ENCODE measurements around the gene PJVK. TPM values are rescaled to one million over a fixed set of nuclear protein-coding genes. Genes with fewer than 3 reads are reported as not detected.

PJVK gene
- total RNA-seq, 4 donors from 2014 or later = 1.7 to 3.1 (median 1.8) TPM; not detected in 1

DNA sequence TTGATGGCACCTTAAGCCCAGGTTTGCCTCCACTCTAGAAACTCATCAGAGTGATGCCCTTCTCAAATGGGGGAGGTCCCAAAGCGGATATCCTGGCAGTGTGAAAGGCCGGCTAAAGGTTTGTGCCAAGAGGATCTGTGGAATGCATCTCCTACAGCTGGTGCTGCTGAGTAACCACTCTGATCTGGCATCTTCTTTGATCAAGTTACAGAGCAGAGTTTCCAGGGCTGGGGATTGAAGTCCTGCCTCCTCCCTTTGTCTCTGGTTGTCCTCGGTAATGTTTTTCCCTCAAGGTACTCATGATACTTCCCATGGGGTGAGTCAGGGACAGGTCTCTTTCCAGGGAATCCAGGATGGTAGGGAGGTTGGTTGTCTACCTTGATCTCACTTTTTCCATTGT, 24.8 kb upstream of the PJVK start:
- Histone ChIP-seq H3K9me3 (no peaks in the 10 kb centered on the region), H3K27ac (no peak overlapping the region), H3K4me3 (no peak overlapping the region), H3K4me1 (no peaks in the 10 kb centered on the region), H3K36me3 (peaks cover 0 to 11% (median 0%) of the 10 kb centered on the region in 3 donors), H3K27me3 (no peaks in the 10 kb centered on the region)
- DNase-seq = no peak
- TF ChIP-seq POLR2A (IDR thresholded peaks at IDR 0.05) = no peak

- no peak overlapping the region for H3K27ac ChIP-seq
- no peaks in the 10 kb centered on the region for H3K9me3 ChIP-seq
- H3K36me3 ChIP-seq = peaks cover 0 to 22% (median 0%) of the 10 kb centered on the region in 3 donors
- no peaks in the 10 kb centered on the region for H3K4me1 ChIP-seq
- no peaks in the 10 kb centered on the region for H3K27me3 ChIP-seq
- no peak overlapping the region for H3K4me3 ChIP-seq
- no peak for DNase-seq
- TF ChIP-seq CTCF (IDR thresholded peaks at IDR 0.05) = no peak
- TF ChIP-seq POLR2A (IDR thresholded peaks at IDR 0.05) = no peak
Measured at GRCh38 chr2:178427458-178427857, 23.7 kb upstream of the PJVK start.

DNA sequence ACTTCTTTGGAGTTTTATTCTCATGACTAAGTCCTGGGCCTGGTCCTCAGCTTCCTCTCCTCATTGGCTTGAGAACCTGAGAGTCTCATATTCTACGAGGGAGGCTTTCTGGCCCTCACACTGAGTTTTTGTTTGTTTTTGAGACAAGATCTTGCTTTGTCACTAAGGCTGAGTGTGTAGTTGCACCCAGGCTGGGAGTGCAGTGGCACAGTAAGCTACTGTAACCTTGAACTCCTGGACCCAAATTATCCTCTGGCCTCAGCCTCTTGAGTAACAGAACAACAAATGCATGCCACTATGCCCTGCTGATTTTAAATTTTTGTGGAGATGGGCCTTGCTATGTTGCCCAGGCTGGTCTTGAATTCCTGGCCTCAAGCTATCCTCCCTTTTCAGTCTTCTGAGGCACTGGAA, 22.8 kb upstream of the PJVK start:
- Histone ChIP-seq H3K4me1 (no peaks in the 10 kb centered on the region), H3K27me3 (no peaks in the 10 kb centered on the region), H3K27ac (no peak overlapping the region), H3K9me3 (no peaks in the 10 kb centered on the region), H3K4me3 (no peak overlapping the region), H3K36me3 (peaks cover 0 to 31% (median 0%) of the 10 kb centered on the region in 3 donors)
- DNase-seq = no peak
- TF ChIP-seq POLR2A (IDR thresholded peaks at IDR 0.05) (no peak), CTCF (IDR thresholded peaks at IDR 0.05) (no peak)

GRCh38 chr2:178429336-178429735, 21.8 kb upstream of the PJVK start:
- Histone ChIP-seq H3K27me3 (no peaks in the 10 kb centered on the region), H3K36me3 (peaks cover 0 to 41% (median 0%) of the 10 kb centered on the region in 3 donors)

GRCh38 chr2:178436662-178437061, 14.5 kb upstream of the PJVK start:
- TF ChIP-seq POLR2A (IDR thresholded peaks at IDR 0.05) (no peak), CTCF (IDR thresholded peaks at IDR 0.05) (no peak)

More at GRCh38 chr2:178429336-178429735, 21.8 kb upstream of the PJVK start:
- Histone ChIP-seq H3K27ac (no peak overlapping the region), H3K9me3 (no peaks in the 10 kb centered on the region), H3K4me1 (no peaks in the 10 kb centered on the region), H3K4me3 (no peak overlapping the region)
- TF ChIP-seq CTCF (IDR thresholded peaks at IDR 0.05) (no peak), POLR2A (IDR thresholded peaks at IDR 0.05) (no peak)
- no peak for DNase-seq

DNA sequence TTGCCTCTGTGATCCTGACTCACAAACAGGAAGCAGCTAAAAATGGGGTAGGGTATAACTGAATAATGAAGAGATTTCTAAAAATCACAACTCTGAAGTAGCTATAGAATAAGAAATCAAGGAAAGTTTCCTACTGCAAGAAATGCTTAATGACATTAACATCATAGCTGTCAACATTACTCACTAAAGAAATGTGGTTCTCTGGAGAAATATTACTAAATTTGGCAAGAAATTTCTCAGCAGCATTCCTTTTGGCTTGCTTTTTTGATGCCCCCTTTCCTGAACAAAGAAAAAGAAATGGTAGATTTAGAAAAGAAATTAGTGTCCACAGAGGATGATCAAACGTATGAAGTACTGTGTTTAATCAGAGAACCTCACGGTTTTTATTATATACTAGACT, 9.8 kb upstream of the PJVK start:
- Histone ChIP-seq H3K36me3 (peaks cover 0 to 82% (median 0%) of the 10 kb centered on the region in 3 donors), H3K4me3 (no peak overlapping the region), H3K27ac (no peak overlapping the region), H3K4me1 (no peaks in the 10 kb centered on the region), H3K27me3 (no peaks in the 10 kb centered on the region), H3K9me3 (no peaks in the 10 kb centered on the region)
- no peak for DNase-seq
- no peak for TF ChIP-seq CTCF (IDR thresholded peaks at IDR 0.05)

More at GRCh38 chr2:178436662-178437061, 14.5 kb upstream of the PJVK start:
- no peaks in the 10 kb centered on the region for H3K4me1 ChIP-seq
- H3K36me3 ChIP-seq = peaks cover 0 to 82% (median 0%) of the 10 kb centered on the region in 3 donors
- no peaks in the 10 kb centered on the region for H3K27me3 ChIP-seq
- H3K4me3 ChIP-seq = no peak overlapping the region
- no peaks in the 10 kb centered on the region for H3K9me3 ChIP-seq
- no peak for DNase-seq
- no peak overlapping the region for H3K27ac ChIP-seq

All from Peyer's patch (tissue), 4 donors.